Measurements from ENCODE around the gene MRPL18. TPM values are rescaled to one million over a fixed set of nuclear protein-coding genes. Genes with fewer than 3 reads are reported as not detected.

MRPL18 gene
- total RNA-seq, 1 donor from 2014 or later, result 31.0 TPM

- DNase-seq (ENCODE audit: low spot score), result peak; percentile 50
Measured at GRCh38 chr6:159761129-159761872, 29.0 kb upstream of the MRPL18 start.

GRCh38 chr6:159761873-159762680 lies 28.2 kb upstream of the MRPL18 start, which contains the start of gene ACAT2:
ACAT2 (plus strand) TSS chr6:159762045; CDS start chr6:159762088, 43 bp downstream.
- peaks cover 16% of the 10 kb centered on the region for H3K27me3 Mint-ChIP-seq (ENCODE audit: unreplicated experiment)
- peak within 1 kb of the TSS; percentile 99 for H3K27ac Mint-ChIP-seq (ENCODE audit: unreplicated experiment)

More at GRCh38 chr6:159761129-159761872, 29.0 kb upstream of the MRPL18 start:
- Mint-ChIP-seq H3K27me3 (ENCODE audit: unreplicated experiment) (peaks cover 16% of the 10 kb centered on the region), H3K27ac (ENCODE audit: unreplicated experiment) (peak overlapping the region; percentile 99), H3K9me3 (ENCODE audit: unreplicated experiment) (no peaks in the 10 kb centered on the region), H3K4me1 (ENCODE audit: unreplicated experiment) (peaks cover 35% of the 10 kb centered on the region), H3K36me3 (ENCODE audit: low read depth, unreplicated experiment) (peaks cover 32% of the 10 kb centered on the region), H3K4me3 (ENCODE audit: unreplicated experiment) (peak overlapping the region; percentile 94)
- TF ChIP-seq, protein P1, sequence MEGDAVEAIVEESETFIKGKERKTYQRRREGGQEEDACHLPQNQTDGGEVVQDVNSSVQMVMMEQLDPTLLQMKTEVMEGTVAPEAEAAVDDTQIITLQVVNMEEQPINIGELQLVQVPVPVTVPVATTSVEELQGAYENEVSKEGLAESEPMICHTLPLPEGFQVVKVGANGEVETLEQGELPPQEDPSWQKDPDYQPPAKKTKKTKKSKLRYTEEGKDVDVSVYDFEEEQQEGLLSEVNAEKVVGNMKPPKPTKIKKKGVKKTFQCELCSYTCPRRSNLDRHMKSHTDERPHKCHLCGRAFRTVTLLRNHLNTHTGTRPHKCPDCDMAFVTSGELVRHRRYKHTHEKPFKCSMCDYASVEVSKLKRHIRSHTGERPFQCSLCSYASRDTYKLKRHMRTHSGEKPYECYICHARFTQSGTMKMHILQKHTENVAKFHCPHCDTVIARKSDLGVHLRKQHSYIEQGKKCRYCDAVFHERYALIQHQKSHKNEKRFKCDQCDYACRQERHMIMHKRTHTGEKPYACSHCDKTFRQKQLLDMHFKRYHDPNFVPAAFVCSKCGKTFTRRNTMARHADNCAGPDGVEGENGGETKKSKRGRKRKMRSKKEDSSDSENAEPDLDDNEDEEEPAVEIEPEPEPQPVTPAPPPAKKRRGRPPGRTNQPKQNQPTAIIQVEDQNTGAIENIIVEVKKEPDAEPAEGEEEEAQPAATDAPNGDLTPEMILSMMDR (IDR thresholded peaks at IDR 0.05; ENCODE audit: unreplicated experiment), result no peak

GRCh38 chr6:159762681-159763293 lies 27.5 kb upstream of the MRPL18 start:
- Mint-ChIP-seq H3K4me1 (ENCODE audit: unreplicated experiment) (peaks cover 35% of the 10 kb centered on the region), H3K27ac (ENCODE audit: unreplicated experiment) (peak overlapping the region; percentile 50), H3K4me3 (ENCODE audit: unreplicated experiment) (peak overlapping the region; percentile 92), H3K9me3 (ENCODE audit: unreplicated experiment) (no peaks in the 10 kb centered on the region), H3K27me3 (ENCODE audit: unreplicated experiment) (peaks cover 16% of the 10 kb centered on the region), H3K36me3 (ENCODE audit: low read depth, unreplicated experiment) (peaks cover 41% of the 10 kb centered on the region)
- TF ChIP-seq, protein P1 (IDR thresholded peaks at IDR 0.05; ENCODE audit: unreplicated experiment), result no peak
- DNase-seq (ENCODE audit: low spot score), result no peak

More at GRCh38 chr6:159761873-159762680, 28.2 kb upstream of the MRPL18 start, which contains the start of gene ACAT2:
- Mint-ChIP-seq H3K9me3 (ENCODE audit: unreplicated experiment) (no peaks in the 10 kb centered on the region), H3K4me1 (ENCODE audit: unreplicated experiment) (peaks cover 35% of the 10 kb centered on the region), H3K36me3 (ENCODE audit: low read depth, unreplicated experiment) (peaks cover 39% of the 10 kb centered on the region), H3K4me3 (ENCODE audit: unreplicated experiment) (peak within 1 kb of the TSS; percentile 94)
- TF ChIP-seq, protein P1 (IDR thresholded peaks at IDR 0.05; ENCODE audit: unreplicated experiment), result no peak
- peak; percentile 91 for DNase-seq (ENCODE audit: low spot score)

DNA sequence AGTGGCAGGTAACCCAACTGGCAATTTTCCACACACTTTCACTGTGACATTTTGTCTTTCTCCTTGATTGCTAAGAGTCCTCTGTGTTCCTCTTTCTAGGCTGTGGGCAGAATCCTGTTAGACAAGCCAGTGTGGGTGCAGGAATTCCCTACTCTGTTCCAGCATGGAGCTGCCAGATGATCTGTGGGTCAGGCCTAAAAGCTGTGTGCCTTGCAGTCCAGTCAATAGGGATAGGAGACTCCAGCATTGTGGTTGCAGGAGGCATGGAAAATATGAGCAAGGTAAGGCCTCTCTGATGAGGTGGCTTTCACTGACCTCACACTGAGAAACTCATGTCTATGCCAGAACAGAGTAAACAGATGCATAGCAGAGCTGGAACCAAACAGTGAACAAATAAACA lies 23.4 kb upstream of the MRPL18 start:
- peaks cover 10% of the 10 kb centered on the region for H3K27me3 Mint-ChIP-seq (ENCODE audit: unreplicated experiment)

More for the DNA sequence above, 23.4 kb upstream of the MRPL18 start:
- H3K4me1 Mint-ChIP-seq (ENCODE audit: unreplicated experiment), result peaks cover 17% of the 10 kb centered on the region
- DNase-seq (ENCODE audit: low spot score), result no peak
- TF ChIP-seq, protein P1 (IDR thresholded peaks at IDR 0.05; ENCODE audit: unreplicated experiment), result no peak
- peaks cover 58% of the 10 kb centered on the region for H3K36me3 Mint-ChIP-seq (ENCODE audit: low read depth, unreplicated experiment)
- no peak overlapping the region for H3K4me3 Mint-ChIP-seq (ENCODE audit: unreplicated experiment)
- no peak overlapping the region for H3K27ac Mint-ChIP-seq (ENCODE audit: unreplicated experiment)
- no peaks in the 10 kb centered on the region for H3K9me3 Mint-ChIP-seq (ENCODE audit: unreplicated experiment)

Measured in endothelial cell (in vitro differentiated cells).